Mucosa of descending colon (tissue), 3 donors: Measurements from ENCODE around the gene MSI2. TPM values are rescaled to one million over a fixed set of nuclear protein-coding genes. Genes with fewer than 3 reads are reported as not detected.

Source experiments
- ATAC-seq: fragments of 200-7000 bp; cut with Tn5 transposase; one replicate; pipeline ENCODE4 v1.9.1; 2020; ENCODE audit warnings: mild to moderate bottlenecking, moderate library complexity
- DNase-seq, 3 donors: peaks; one replicate each; pipeline ENCODE4 v3.0.0-alpha.2; 2020
- H3K36me3 ChIP-seq: fragments of 200-600 bp; one replicate; pipeline ENCODE4 v1.8.0; 2021; ENCODE audit warnings: low read depth, mild to moderate bottlenecking
- H3K4me1 ChIP-seq: fragments of 200-600 bp; one replicate; pipeline ENCODE4 v1.8.0; 2021; ENCODE audit warnings: low read depth, mild to moderate bottlenecking
- H3K4me3 ChIP-seq: fragments of 200-600 bp; one replicate; pipeline ENCODE4 v1.8.0; 2021; ENCODE audit warnings: mild to moderate bottlenecking
- H3K9me3 ChIP-seq: fragments of 200-600 bp; one replicate; pipeline ENCODE4 v1.8.0; 2021; ENCODE audit warnings: mild to moderate bottlenecking
- intact Hi-C, 2 donors: fragments of 100-400 bp; cut with DNase I in 1 of 2; cut with micrococcal nuclease in 1 of 2; formaldehyde crosslinking; loops; one replicate each; pipeline versions ENCODE4 v1.11.0 to v1.11.1; 2022; cut with DNase I, micrococcal nuclease
- total RNA-seq, 3 donors: library from RNA; stranded (reverse); fragmentation: NEBNext Ultra II Directional in 2 of 3; extraction: Animal tissue kit (Norgen Biotek cat#: 25700) in 2 of 3; gene quantifications; one replicate each; pipeline versions ENCODE4 v1.2.1 to v1.2.4, GENCODE V29; 2021 to 2023
- TF ChIP-seq, protein P1 (sequence below): fragments of 200-600 bp; IDR thresholded peaks from one replicate; pipeline ENCODE4 v1.8.0; 2022; ENCODE audit warnings: antibody characterized with exemption, mild to moderate bottlenecking
- donor health status: DM: no; HTN: no; CAD: no; lungs with moderate emphysema.
- donor health status: DM: no; HTN: no; CAD: no.
- donor health status: DM: no; HTN: yes; CAD: no.

The MSI2 gene
- total RNA-seq, 3 donors from 2014 or later = 60.0 to 72.6 (median 65.7) TPM

GRCh38 chr17:57393368-57393767, 137.0 kb downstream of the MSI2 start:
- H3K4me1 ChIP-seq = no peaks in the 10 kb centered on the region
- intact Hi-C loops = no loop called here
- no peaks in the 10 kb centered on the region for H3K36me3 ChIP-seq
- TF ChIP-seq, protein P1, sequence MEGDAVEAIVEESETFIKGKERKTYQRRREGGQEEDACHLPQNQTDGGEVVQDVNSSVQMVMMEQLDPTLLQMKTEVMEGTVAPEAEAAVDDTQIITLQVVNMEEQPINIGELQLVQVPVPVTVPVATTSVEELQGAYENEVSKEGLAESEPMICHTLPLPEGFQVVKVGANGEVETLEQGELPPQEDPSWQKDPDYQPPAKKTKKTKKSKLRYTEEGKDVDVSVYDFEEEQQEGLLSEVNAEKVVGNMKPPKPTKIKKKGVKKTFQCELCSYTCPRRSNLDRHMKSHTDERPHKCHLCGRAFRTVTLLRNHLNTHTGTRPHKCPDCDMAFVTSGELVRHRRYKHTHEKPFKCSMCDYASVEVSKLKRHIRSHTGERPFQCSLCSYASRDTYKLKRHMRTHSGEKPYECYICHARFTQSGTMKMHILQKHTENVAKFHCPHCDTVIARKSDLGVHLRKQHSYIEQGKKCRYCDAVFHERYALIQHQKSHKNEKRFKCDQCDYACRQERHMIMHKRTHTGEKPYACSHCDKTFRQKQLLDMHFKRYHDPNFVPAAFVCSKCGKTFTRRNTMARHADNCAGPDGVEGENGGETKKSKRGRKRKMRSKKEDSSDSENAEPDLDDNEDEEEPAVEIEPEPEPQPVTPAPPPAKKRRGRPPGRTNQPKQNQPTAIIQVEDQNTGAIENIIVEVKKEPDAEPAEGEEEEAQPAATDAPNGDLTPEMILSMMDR = no peak
- peaks cover 3% of the 10 kb centered on the region for H3K9me3 ChIP-seq
- ATAC-seq (no peak), DNase-seq (no peak)
- H3K4me3 ChIP-seq = no peak overlapping the region

GRCh38 chr17:57394375-57394774, 138.1 kb downstream of the MSI2 start:
- DNase-seq (no peak), ATAC-seq (no peak)
- no peaks in the 10 kb centered on the region for H3K4me1 ChIP-seq
- intact Hi-C loops = no loop called here
- H3K9me3 ChIP-seq = peaks cover 3% of the 10 kb centered on the region
- TF ChIP-seq, protein P1 = no peak
- H3K36me3 ChIP-seq = no peaks in the 10 kb centered on the region
- H3K4me3 ChIP-seq = no peak overlapping the region

GRCh38 chr17:57395721-57396321, 139.5 kb downstream of the MSI2 start:
- H3K36me3 ChIP-seq = no peaks in the 10 kb centered on the region
- ATAC-seq (no peak), DNase-seq (no peak)
- TF ChIP-seq, protein P1 = no peak
- intact Hi-C loops = no loop called here
- H3K9me3 ChIP-seq = peaks cover 3% of the 10 kb centered on the region
- H3K4me3 ChIP-seq = no peak overlapping the region
- no peaks in the 10 kb centered on the region for H3K4me1 ChIP-seq

GRCh38 chr17:57396511-57396921, 140.2 kb downstream of the MSI2 start:
- DNase-seq = peak in 1 of 3 donors; percentile 48
- peak; percentile 57 for ATAC-seq
- Histone ChIP-seq H3K9me3 (peaks cover 3% of the 10 kb centered on the region), H3K36me3 (no peaks in the 10 kb centered on the region), H3K4me3 (no peak overlapping the region), H3K4me1 (no peaks in the 10 kb centered on the region)
- TF ChIP-seq, protein P1 = no peak
- intact Hi-C loops = no loop called here

GRCh38 chr17:57397402-57397801, 141.1 kb downstream of the MSI2 start:
- no peak overlapping the region for H3K4me3 ChIP-seq
- TF ChIP-seq, protein P1 = no peak
- H3K4me1 ChIP-seq = no peaks in the 10 kb centered on the region
- ATAC-seq = no peak
- peaks cover 3% of the 10 kb centered on the region for H3K9me3 ChIP-seq
- DNase-seq = no peak
- H3K36me3 ChIP-seq = no peaks in the 10 kb centered on the region
- intact Hi-C loops = no loop called here

DNA sequence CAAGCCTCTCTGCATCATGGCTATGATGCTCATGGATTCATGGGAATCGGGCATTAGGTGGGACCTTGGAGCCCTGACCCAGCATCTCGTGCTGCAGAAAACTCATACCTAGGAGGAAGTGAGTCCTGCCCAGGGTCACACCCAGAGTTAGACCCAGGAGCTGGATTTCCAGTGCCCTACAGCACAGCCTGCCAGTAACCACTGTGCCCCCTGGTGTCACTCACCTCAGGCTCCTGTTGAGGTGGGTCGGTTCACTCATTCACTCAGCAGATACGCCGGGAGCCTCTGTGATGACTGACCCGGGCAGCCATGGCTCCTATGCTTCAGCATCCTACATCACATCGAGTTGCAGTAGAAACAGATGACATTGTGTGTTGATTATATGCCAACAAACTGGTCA, 143.4 kb downstream of the MSI2 start:
- intact Hi-C loops = no loop called here

More for the DNA sequence above, 143.4 kb downstream of the MSI2 start:
- Histone ChIP-seq H3K36me3 (no peaks in the 10 kb centered on the region), H3K4me3 (no peak overlapping the region), H3K4me1 (peaks cover 7% of the 10 kb centered on the region), H3K9me3 (no peaks in the 10 kb centered on the region)
- TF ChIP-seq, protein P1 = no peak
- DNase-seq = no peak
- no peak for ATAC-seq
